Measurements from ENCODE around the gene FHOD1. TPM values are rescaled to one million over a fixed set of nuclear protein-coding genes. Genes with fewer than 3 reads are reported as not detected.
A peak's percentile ranks its signal among the peaks of the same experiment; 100 is the strongest.

FHOD1 gene
- total RNA-seq, 1 experiment from 2014 or later = 37.2 TPM

GRCh38 chr16:67235816-67236562, 11.3 kb downstream of the FHOD1 start:
- peak overlapping the region; percentile 51 for H3K27ac Mint-ChIP-seq (ENCODE audit: unreplicated experiment)
- intact Hi-C loops (cut with micrococcal nuclease; ENCODE audit: unreplicated experiment) = no loop called here
- BruUV-seq (replicated peaks) = no TSS peak
- CTCF ChIA-PET = interaction anchor here (0.6 to 1.7 kb wide), 3 partner anchors 9 to 289 kb away, joined by 3 to 4 read pairs (median 4); partner anchors contain the start of gene TMEM208
- H3K27me3 Mint-ChIP-seq (ENCODE audit: unreplicated experiment) = no peaks in the 10 kb centered on the region
- H3K36me3 Mint-ChIP-seq (ENCODE audit: insufficient read depth, unreplicated experiment) = peaks cover 62% of the 10 kb centered on the region
- DNase-seq = no peak
- TF ChIP-seq CTCF (IDR thresholded peaks at IDR 0.05; ENCODE audit: unreplicated experiment) = no peak
- no peaks in the 10 kb centered on the region for H3K9me3 Mint-ChIP-seq (ENCODE audit: low read depth, unreplicated experiment)
- H3K4me3 Mint-ChIP-seq (ENCODE audit: low read depth, unreplicated experiment) = no peak overlapping the region
- H3K4me1 Mint-ChIP-seq (ENCODE audit: low read depth, unreplicated experiment) = peaks cover under 1% of the 10 kb centered on the region

GRCh38 chr16:67234180-67234597, 13.1 kb downstream of the FHOD1 start:
- H3K27ac Mint-ChIP-seq (ENCODE audit: unreplicated experiment) = no peak overlapping the region
- no peak for TF ChIP-seq CTCF (IDR thresholded peaks at IDR 0.05; ENCODE audit: unreplicated experiment)
- peaks cover 80% of the 10 kb centered on the region for H3K36me3 Mint-ChIP-seq (ENCODE audit: insufficient read depth, unreplicated experiment)
- H3K9me3 Mint-ChIP-seq (ENCODE audit: low read depth, unreplicated experiment) = no peaks in the 10 kb centered on the region
- intact Hi-C loops (cut with micrococcal nuclease; ENCODE audit: unreplicated experiment) = no loop called here
- CTCF ChIA-PET = no interaction called here
- no peak overlapping the region for H3K4me3 Mint-ChIP-seq (ENCODE audit: low read depth, unreplicated experiment)
- DNase-seq = no peak
- no peaks in the 10 kb centered on the region for H3K27me3 Mint-ChIP-seq (ENCODE audit: unreplicated experiment)
- H3K4me1 Mint-ChIP-seq (ENCODE audit: low read depth, unreplicated experiment) = no peaks in the 10 kb centered on the region
- BruUV-seq (replicated peaks) = no TSS peak

- TF ChIP-seq CTCF (IDR thresholded peaks at IDR 0.05; ENCODE audit: unreplicated experiment) = no peak
- H3K4me1 Mint-ChIP-seq (ENCODE audit: low read depth, unreplicated experiment) = peaks cover 5% of the 10 kb centered on the region
- CTCF ChIA-PET = no interaction called here
- no peaks in the 10 kb centered on the region for H3K27me3 Mint-ChIP-seq (ENCODE audit: unreplicated experiment)
- intact Hi-C loops (cut with micrococcal nuclease; ENCODE audit: unreplicated experiment) = no loop called here
- no peak overlapping the region for H3K4me3 Mint-ChIP-seq (ENCODE audit: low read depth, unreplicated experiment)
- no TSS peak for BruUV-seq (replicated peaks)
- H3K36me3 Mint-ChIP-seq (ENCODE audit: insufficient read depth, unreplicated experiment) = peaks cover 86% of the 10 kb centered on the region
- no peaks in the 10 kb centered on the region for H3K9me3 Mint-ChIP-seq (ENCODE audit: low read depth, unreplicated experiment)
- no peak overlapping the region for H3K27ac Mint-ChIP-seq (ENCODE audit: unreplicated experiment)
- no peak for DNase-seq
These were observed 13.7 kb downstream of the FHOD1 start for GRCh38 chr16:67233596-67233995.

- peaks cover 89% of the 10 kb centered on the region for H3K36me3 Mint-ChIP-seq (ENCODE audit: insufficient read depth, unreplicated experiment)
- no peak for TF ChIP-seq CTCF (IDR thresholded peaks at IDR 0.05; ENCODE audit: unreplicated experiment)
- no TSS peak for BruUV-seq (replicated peaks)
These were observed 16.2 kb downstream of the FHOD1 start for GRCh38 chr16:67230809-67231660.

More at GRCh38 chr16:67230809-67231660, 16.2 kb downstream of the FHOD1 start:
- Mint-ChIP-seq H3K27me3 (ENCODE audit: unreplicated experiment) (no peaks in the 10 kb centered on the region), H3K27ac (ENCODE audit: unreplicated experiment) (peak overlapping the region; percentile 21), H3K4me1 (ENCODE audit: low read depth, unreplicated experiment) (peaks cover 31% of the 10 kb centered on the region), H3K9me3 (ENCODE audit: low read depth, unreplicated experiment) (no peaks in the 10 kb centered on the region), H3K4me3 (ENCODE audit: low read depth, unreplicated experiment) (no peak overlapping the region)
- no peak for DNase-seq
- CTCF ChIA-PET = no interaction called here
- intact Hi-C loops (cut with micrococcal nuclease; ENCODE audit: unreplicated experiment) = no loop called here
